ENCODE data around the gene RMC1. TPM values are rescaled to one million over a fixed set of nuclear protein-coding genes. Genes with fewer than 3 reads are reported as not detected.
A peak's percentile ranks its signal among the peaks of the same experiment; 100 is the strongest.

Gene RMC1
- total RNA-seq, 4 donors from 2014 or later, result 17.9 to 34.1 (median 28.9) TPM

DNA sequence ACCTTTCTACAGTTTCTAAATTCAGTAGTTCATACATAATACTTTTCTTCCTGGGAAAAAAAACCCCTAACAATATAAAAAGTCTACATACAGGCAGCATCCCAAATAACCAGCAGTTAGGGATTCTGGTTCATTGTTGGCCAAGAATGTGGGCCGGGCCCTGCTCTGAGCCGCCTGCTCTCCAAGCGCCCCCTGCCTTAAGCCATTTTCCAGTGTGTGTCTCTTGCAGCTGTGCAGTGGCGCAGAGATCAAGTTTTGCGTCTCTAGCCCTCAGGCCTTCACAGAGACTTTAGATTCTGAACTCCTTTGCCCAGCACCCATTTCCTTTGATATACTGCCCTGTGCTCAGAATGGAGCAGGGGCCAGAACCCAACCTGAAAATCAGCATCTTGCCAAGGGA is 32.9 kb downstream of the RMC1 start:
- Histone ChIP-seq H3K4me3 (no peak overlapping the region), H3K36me3 (peaks cover 0 to 100% of the 10 kb centered on the region in 2 donors), H3K27me3 (no peaks in the 10 kb centered on the region), H3K4me1 (peaks cover 0 to 15% (median 0%) of the 10 kb centered on the region in 3 donors), H3K27ac (no peak overlapping the region), H3K9me3 (no peaks in the 10 kb centered on the region)
- TF ChIP-seq POLR2AphosphoS5 (IDR thresholded peaks at IDR 0.05) (no peak), POLR2A (IDR thresholded peaks at IDR 0.05) (no peak)
- 73 to 100% methylated on average over 1 to 5 of the region's 5 CpGs for WGBS, 2 donors (ENCODE audit: low coverage in 1 of 2)
- no peak for ATAC-seq

DNA sequence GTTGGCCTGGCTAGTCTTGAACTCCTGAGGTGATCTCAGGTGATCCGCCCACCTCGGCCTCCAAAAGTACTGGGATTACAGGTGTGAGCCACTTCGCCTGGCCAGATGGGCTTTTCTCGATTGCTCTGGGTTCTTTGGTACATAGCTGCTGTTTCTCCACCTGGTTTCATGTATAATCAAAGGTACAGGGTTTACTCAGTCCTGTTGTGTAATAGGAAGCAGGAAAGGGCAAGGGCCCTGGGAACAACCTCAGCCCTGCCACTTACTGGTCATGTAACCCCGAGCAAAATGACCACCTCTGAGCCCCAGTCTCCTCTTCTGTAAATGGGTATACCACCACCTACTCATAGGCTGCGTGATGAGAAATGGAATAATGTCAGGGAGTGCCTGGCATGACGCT is 34.0 kb downstream of the RMC1 start:
- Histone ChIP-seq H3K4me3 (no peak overlapping the region), H3K27ac (peak overlapping the region in 1 of 4 donors; percentile 57), H3K9me3 (no peaks in the 10 kb centered on the region), H3K27me3 (no peaks in the 10 kb centered on the region), H3K36me3 (peaks cover 0 to 100% of the 10 kb centered on the region in 2 donors), H3K4me1 (peaks cover 0 to 15% (median 0%) of the 10 kb centered on the region in 3 donors)
- WGBS, 2 donors (ENCODE audit: low coverage in 1 of 2), result 88 to 89% methylated on average over 4 to 6 of the region's 7 CpGs
- no peak for TF ChIP-seq POLR2A (IDR thresholded peaks at IDR 0.05)
- TF ChIP-seq EP300 (IDR thresholded peaks at IDR 0.05), result no peak
- no peak for TF ChIP-seq POLR2AphosphoS5 (IDR thresholded peaks at IDR 0.05)
- TF ChIP-seq, protein P1, sequence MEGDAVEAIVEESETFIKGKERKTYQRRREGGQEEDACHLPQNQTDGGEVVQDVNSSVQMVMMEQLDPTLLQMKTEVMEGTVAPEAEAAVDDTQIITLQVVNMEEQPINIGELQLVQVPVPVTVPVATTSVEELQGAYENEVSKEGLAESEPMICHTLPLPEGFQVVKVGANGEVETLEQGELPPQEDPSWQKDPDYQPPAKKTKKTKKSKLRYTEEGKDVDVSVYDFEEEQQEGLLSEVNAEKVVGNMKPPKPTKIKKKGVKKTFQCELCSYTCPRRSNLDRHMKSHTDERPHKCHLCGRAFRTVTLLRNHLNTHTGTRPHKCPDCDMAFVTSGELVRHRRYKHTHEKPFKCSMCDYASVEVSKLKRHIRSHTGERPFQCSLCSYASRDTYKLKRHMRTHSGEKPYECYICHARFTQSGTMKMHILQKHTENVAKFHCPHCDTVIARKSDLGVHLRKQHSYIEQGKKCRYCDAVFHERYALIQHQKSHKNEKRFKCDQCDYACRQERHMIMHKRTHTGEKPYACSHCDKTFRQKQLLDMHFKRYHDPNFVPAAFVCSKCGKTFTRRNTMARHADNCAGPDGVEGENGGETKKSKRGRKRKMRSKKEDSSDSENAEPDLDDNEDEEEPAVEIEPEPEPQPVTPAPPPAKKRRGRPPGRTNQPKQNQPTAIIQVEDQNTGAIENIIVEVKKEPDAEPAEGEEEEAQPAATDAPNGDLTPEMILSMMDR (IDR thresholded peaks at IDR 0.05), result no peak
- ATAC-seq, result no peak

DNA sequence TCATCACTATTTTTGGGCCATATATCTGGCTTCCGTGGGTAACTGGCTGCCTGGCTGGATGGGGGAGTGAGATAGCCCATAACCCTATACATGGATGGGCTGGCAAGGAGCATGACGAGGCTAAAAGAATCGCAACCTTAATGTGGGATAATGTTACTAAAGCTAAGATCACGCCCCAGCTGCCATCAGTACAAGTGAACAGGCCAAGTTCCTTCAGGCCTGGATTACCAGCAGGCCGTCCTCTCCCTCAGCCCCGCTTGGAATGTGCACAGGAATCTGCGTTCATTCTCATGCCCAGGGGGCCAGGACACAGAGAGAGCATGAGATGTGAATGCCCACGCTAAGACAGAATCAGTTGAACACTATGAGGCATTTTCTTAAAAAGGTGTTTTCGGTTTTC is 34.7 kb downstream of the RMC1 start:
- TF ChIP-seq POLR2A (IDR thresholded peaks at IDR 0.05), result no peak
- TF ChIP-seq, protein P1 (IDR thresholded peaks at IDR 0.05), result no peak
- no peak for TF ChIP-seq EP300 (IDR thresholded peaks at IDR 0.05)
- no peak for TF ChIP-seq POLR2AphosphoS5 (IDR thresholded peaks at IDR 0.05)
- Histone ChIP-seq H3K4me3 (no peak overlapping the region), H3K36me3 (peaks cover 0 to 100% of the 10 kb centered on the region in 2 donors), H3K4me1 (peaks cover 0 to 7% (median 0%) of the 10 kb centered on the region in 3 donors), H3K27ac (peak overlapping the region in 1 of 4 donors; percentile 57), H3K27me3 (no peaks in the 10 kb centered on the region), H3K9me3 (no peaks in the 10 kb centered on the region)
- 90 to 100% methylated on average over 2 to 7 of the region's 9 CpGs for WGBS, 2 donors (ENCODE audit: low coverage in 1 of 2)
- ATAC-seq, result no peak

DNA sequence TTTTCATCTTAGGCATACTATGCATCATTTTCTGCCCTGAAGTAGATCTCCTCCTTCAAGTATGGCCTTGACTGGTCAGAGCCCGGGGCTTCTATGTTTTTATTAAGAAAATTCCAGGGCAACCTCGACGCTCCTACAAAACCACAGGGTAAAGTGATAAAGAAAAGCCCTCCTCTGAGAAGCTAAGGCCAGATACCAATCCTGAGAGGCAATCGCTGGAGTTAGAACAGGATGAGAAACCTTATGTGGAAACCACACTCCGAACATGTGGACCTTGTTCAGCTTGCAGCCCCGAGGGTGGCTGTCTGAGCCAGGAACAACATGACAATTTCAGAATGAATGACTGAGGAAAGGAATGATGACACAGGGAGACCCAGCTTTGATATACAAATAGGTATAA is 35.6 kb downstream of the RMC1 start:
- H3K36me3 ChIP-seq, result peaks cover 0 to 100% of the 10 kb centered on the region in 2 donors
- no peak overlapping the region for H3K4me3 ChIP-seq
- TF ChIP-seq, protein P1 (IDR thresholded peaks at IDR 0.05), result no peak
- TF ChIP-seq POLR2AphosphoS5 (IDR thresholded peaks at IDR 0.05) (no peak), POLR2A (IDR thresholded peaks at IDR 0.05) (no peak), EP300 (IDR thresholded peaks at IDR 0.05) (no peak)
- H3K27ac ChIP-seq, result no peak overlapping the region
- H3K4me1 ChIP-seq, result no peaks in the 10 kb centered on the region
- no peak for ATAC-seq
- H3K27me3 ChIP-seq, result no peaks in the 10 kb centered on the region
- 71 to 73% methylated on average over 2 to 6 of the region's 6 CpGs for WGBS, 2 donors (ENCODE audit: low coverage in 1 of 2)
- no peaks in the 10 kb centered on the region for H3K9me3 ChIP-seq

DNA sequence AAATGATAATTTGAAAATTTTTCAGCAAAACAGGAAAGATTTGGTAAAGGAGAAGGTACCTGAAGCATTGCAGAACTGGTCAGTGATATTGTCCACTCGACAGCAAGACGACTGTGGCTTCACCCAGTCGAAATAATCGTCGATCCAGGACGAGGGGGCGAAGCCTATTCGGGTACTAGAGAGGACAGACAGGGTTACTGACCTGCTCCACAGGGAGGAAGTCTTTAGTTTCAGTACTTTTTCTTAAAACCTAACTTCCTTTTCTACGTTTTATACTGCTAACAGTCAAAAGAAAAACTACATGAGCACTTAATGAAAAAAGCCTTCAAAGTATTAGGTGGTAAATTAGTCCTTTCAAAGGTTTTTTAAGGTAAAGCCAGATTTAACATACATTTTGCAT is 36.0 kb downstream of the RMC1 start:
- H3K4me1 ChIP-seq, result no peaks in the 10 kb centered on the region
- H3K9me3 ChIP-seq, result no peaks in the 10 kb centered on the region
- no peak for ATAC-seq
- TF ChIP-seq, protein P1 (IDR thresholded peaks at IDR 0.05), result no peak
- TF ChIP-seq POLR2A (IDR thresholded peaks at IDR 0.05) (no peak), POLR2AphosphoS5 (IDR thresholded peaks at IDR 0.05) (no peak), EP300 (IDR thresholded peaks at IDR 0.05) (no peak)
- 76 to 90% methylated on average over 9 of the region's 9 CpGs for WGBS, 2 donors (ENCODE audit: low coverage in 1 of 2)
- peaks cover 0 to 100% of the 10 kb centered on the region in 2 donors for H3K36me3 ChIP-seq
- no peak overlapping the region for H3K27ac ChIP-seq
- no peaks in the 10 kb centered on the region for H3K27me3 ChIP-seq
- no peak overlapping the region for H3K4me3 ChIP-seq
